ENCODE measurements around the gene EDIL3.

The EDIL3 gene

GRCh38 chr5:83946516-83946915, 438.2 kb downstream of the EDIL3 start:
- DNase-seq = no peak

- no peak for DNase-seq
Observed at GRCh38 chr5:83942155-83942554, 442.5 kb downstream of the EDIL3 start.

- no peak for DNase-seq
Observed at GRCh38 chr5:83937837-83938236, 446.8 kb downstream of the EDIL3 start.

GRCh38 chr5:83931969-83932368, 452.7 kb downstream of the EDIL3 start:
- no peak for DNase-seq

- DNase-seq = peak; percentile 9
Observed at GRCh38 chr5:83927140-83927733, 457.4 kb downstream of the EDIL3 start.

GRCh38 chr5:83925955-83926337, 458.7 kb downstream of the EDIL3 start:
- no peak for DNase-seq

- DNase-seq = no peak
Observed at GRCh38 chr5:83925321-83925954, 459.2 kb downstream of the EDIL3 start.

- no peak for DNase-seq
Observed at GRCh38 chr5:83924891-83925290, 459.8 kb downstream of the EDIL3 start.

GRCh38 chr5:83924171-83924570, 460.5 kb downstream of the EDIL3 start:
- no peak for DNase-seq

GRCh38 chr5:83922699-83923098, 462.0 kb downstream of the EDIL3 start:
- no peak for DNase-seq

- DNase-seq = no peak
Observed at GRCh38 chr5:83921666-83922193, 462.9 kb downstream of the EDIL3 start.

- DNase-seq = no peak
Observed at GRCh38 chr5:83919071-83920041, 465.3 kb downstream of the EDIL3 start.

- no peak for DNase-seq
Observed at GRCh38 chr5:83917261-83917908, 467.3 kb downstream of the EDIL3 start.

GRCh38 chr5:83914662-83915418, 469.8 kb downstream of the EDIL3 start:
- no peak for DNase-seq

GRCh38 chr5:83914199-83914598, 470.5 kb downstream of the EDIL3 start:
- no peak for DNase-seq

GRCh38 chr5:83913593-83913992, 471.1 kb downstream of the EDIL3 start:
- no peak for DNase-seq

- DNase-seq = no peak
Observed at GRCh38 chr5:83911367-83911919, 473.2 kb downstream of the EDIL3 start.

- no peak for DNase-seq
Observed at GRCh38 chr5:83900306-83900705, 484.4 kb downstream of the EDIL3 start.

GRCh38 chr5:83899326-83899970, 485.2 kb downstream of the EDIL3 start:
- DNase-seq = no peak

- DNase-seq = no peak
Observed at GRCh38 chr5:83895860-83896259, 488.8 kb downstream of the EDIL3 start.

GRCh38 chr5:83891261-83891660, 493.4 kb downstream of the EDIL3 start:
- DNase-seq = no peak
